Transverse colon (tissue), 4 donors: ENCODE data around the gene DEPP1. TPM values are rescaled to one million over a fixed set of nuclear protein-coding genes. Genes with fewer than 3 reads are reported as not detected.

Source experiments
- DNase-seq: peaks from one replicate; pipeline ENCODE4 v3.0.0-alpha.2; 2019
- H3K27ac ChIP-seq, 4 donors: fragments of 200-600 bp; sonication (generic); 2 replicates each; pipeline ENCODE4 v1.5.1; 2016 to 2018; ENCODE audit warnings: inconsistent platforms in 4 of 4
- H3K27me3 ChIP-seq: fragments of 200-600 bp; sonication (generic); 2 replicates; pipeline ENCODE4 v1.5.1; 2017; ENCODE audit warnings: inconsistent platforms
- H3K36me3 ChIP-seq, 4 donors: fragments of 200-600 bp; sonication (generic); 2 replicates each; pipeline ENCODE4 v1.5.1; 2017 to 2019; ENCODE audit warnings: inconsistent platforms in 4 of 4
- H3K4me1 ChIP-seq, 4 donors: fragments of 200-600 bp; sonication (generic); 2 replicates each; pipeline ENCODE4 v1.5.1; 2017 to 2020; ENCODE audit warnings: inconsistent platforms in 4 of 4
- H3K4me3 ChIP-seq, 4 donors: fragments of 200-600 bp; sonication (generic); 1 replicate in 1 of 4; 2 replicates in 3 of 4; pipeline versions ENCODE4 v1.5.1 to v1.6.1; 2017 to 2019; ENCODE audit warnings: inconsistent platforms in 4 of 4
- H3K9me3 ChIP-seq, 2 donors: fragments of 200-600 bp; sonication (generic); 2 replicates each; pipeline ENCODE4 v1.5.1; 2017 to 2019; ENCODE audit warnings: inconsistent platforms in 2 of 2
- CTCF ChIP-seq, 5 experiments: fragments of 200-600 bp in 3 of 5; fragments of 450-650 bp in 2 of 5; sonication (generic) in 3 of 5; IDR thresholded peaks; 1 replicate in 2 of 5; 2 replicates in 3 of 5; pipeline ENCODE4 v1.5.1; 2016 to 2017; ENCODE audit warnings: antibody characterized with exemption in 5 of 5, inconsistent platforms in 3 of 5, mild to moderate bottlenecking in 2 of 5, moderate library complexity in 1 of 5
- EP300 ChIP-seq: sonication (generic); formaldehyde crosslinking; IDR thresholded peaks from one replicate; pipeline ENCODE4 v1.6.1; 2017; ENCODE audit warnings: antibody characterized with exemption, low read depth
- POLR2A ChIP-seq: fragments of 450-650 bp; IDR thresholded peaks from one replicate; pipeline ENCODE4 v1.6.1; 2016; ENCODE audit warnings: antibody characterized with exemption, mild to moderate bottlenecking, moderate library complexity
- POLR2AphosphoS5 ChIP-seq, 3 donors: sonication (generic); formaldehyde crosslinking; IDR thresholded peaks; one replicate each; pipeline ENCODE4 v1.6.1; 2016; ENCODE audit warnings: antibody characterized with exemption in 3 of 3
- WGBS, 2 donors: methylation state at CpG; one replicate each; pipeline ENCODE4 v1.1.5; 2018; ENCODE audit warnings: low coverage in 1 of 2; 5-methylcytosine and 5-hydroxymethylcytosine counted together
- in situ Hi-C, 4 donors: fragments of 200-750 bp; cut with MboI; loops; one replicate each; pipeline versions ENCODE4 v1.15.0 to v1.15.1; 2017; ENCODE audit warnings: low sequenced_read_pairs in 3 of 4, low pct_ligation_motif_present in 1 of 4, low pct_unique_long_range_greater_than_20kb in 1 of 4
- intact Hi-C: fragments of 100-400 bp; cut with DNase I; formaldehyde crosslinking; loops from one replicate; pipeline ENCODE4 v1.15.1; 2023; ENCODE audit warnings: low total_unique reads
- total RNA-seq, 4 donors: library from RNA; depleted of rRNA; stranded (reverse); fragments of >200 nt; gene quantifications; one replicate each; pipeline ENCODE4 v1.1.0, GENCODE V29; 2016

DEPP1 gene
- total RNA-seq, 4 donors from 2014 or later, result 14.6 to 109 (median 76.6) TPM

- H3K27me3 ChIP-seq, result no peaks in the 10 kb centered on the region
- no peaks in the 10 kb centered on the region for H3K36me3 ChIP-seq
- TF ChIP-seq EP300 (no peak), POLR2A (no peak), POLR2AphosphoS5 (IDR thresholded peaks at IDR 0.05) (no peak), CTCF (IDR thresholded peaks at IDR 0.05) (no peak)
- in situ Hi-C loops (no loop called here), intact Hi-C loops (no loop called here)
- DNase-seq, result no peak
- H3K27ac ChIP-seq, result peak overlapping the region; percentile 87 to 95 (median 87)
- 60 to 81% methylated on average over 1 to 14 of the region's 14 CpGs for WGBS, 2 donors
- no peak overlapping the region for H3K4me3 ChIP-seq
- peaks cover 35 to 64% (median 50%) of the 10 kb centered on the region in 4 donors for H3K4me1 ChIP-seq
- no peaks in the 10 kb centered on the region for H3K9me3 ChIP-seq
Observed at GRCh38 chr10:44980309-44981171, 1.9 kb upstream of the DEPP1 start.

- Histone ChIP-seq H3K27ac (peak overlapping the region; percentile 87 to 95 (median 87)), H3K27me3 (no peaks in the 10 kb centered on the region), H3K4me1 (peaks cover 35 to 72% (median 57%) of the 10 kb centered on the region in 4 donors), H3K4me3 (no peak overlapping the region), H3K36me3 (no peaks in the 10 kb centered on the region), H3K9me3 (no peaks in the 10 kb centered on the region)
- intact Hi-C loops (no loop called here), in situ Hi-C loops (no loop called here)
- 82% methylated on average over 13 of the region's 13 CpGs; no CpG with 5 or more reads in 1 of the 2 donors for WGBS, 2 donors
- no peak for DNase-seq
- TF ChIP-seq CTCF (IDR thresholded peaks at IDR 0.05) (no peak), POLR2AphosphoS5 (IDR thresholded peaks at IDR 0.05) (no peak), EP300 (no peak), POLR2A (no peak)
Observed at GRCh38 chr10:44979281-44980191, 927 bp upstream of the DEPP1 start.

GRCh38 chr10:44978213-44978569, 418 bp downstream of the DEPP1 start:
- in situ Hi-C loops (no loop called here), intact Hi-C loops (no loop called here)
- TF ChIP-seq POLR2AphosphoS5 (IDR thresholded peaks at IDR 0.05), result no peak
- no peak for TF ChIP-seq POLR2A
- no peak for TF ChIP-seq EP300
- TF ChIP-seq CTCF (IDR thresholded peaks at IDR 0.05), result no peak
- H3K4me3 ChIP-seq, result peak overlapping the region; percentile 30 to 59 (median 50)
- H3K4me1 ChIP-seq, result peaks cover 35 to 80% (median 69%) of the 10 kb centered on the region in 4 donors
- no peaks in the 10 kb centered on the region for H3K36me3 ChIP-seq
- peak overlapping the region; percentile 87 to 95 (median 87) for H3K27ac ChIP-seq
- DNase-seq, result peak; percentile 7
- H3K27me3 ChIP-seq, result no peaks in the 10 kb centered on the region
- no peaks in the 10 kb centered on the region for H3K9me3 ChIP-seq
- WGBS, 2 donors, result 41% methylated on average over 4 of the region's 4 CpGs; no CpG with 5 or more reads in 1 of the 2 donors
